ENCODE results near the gene HIRIP3.

DNA sequence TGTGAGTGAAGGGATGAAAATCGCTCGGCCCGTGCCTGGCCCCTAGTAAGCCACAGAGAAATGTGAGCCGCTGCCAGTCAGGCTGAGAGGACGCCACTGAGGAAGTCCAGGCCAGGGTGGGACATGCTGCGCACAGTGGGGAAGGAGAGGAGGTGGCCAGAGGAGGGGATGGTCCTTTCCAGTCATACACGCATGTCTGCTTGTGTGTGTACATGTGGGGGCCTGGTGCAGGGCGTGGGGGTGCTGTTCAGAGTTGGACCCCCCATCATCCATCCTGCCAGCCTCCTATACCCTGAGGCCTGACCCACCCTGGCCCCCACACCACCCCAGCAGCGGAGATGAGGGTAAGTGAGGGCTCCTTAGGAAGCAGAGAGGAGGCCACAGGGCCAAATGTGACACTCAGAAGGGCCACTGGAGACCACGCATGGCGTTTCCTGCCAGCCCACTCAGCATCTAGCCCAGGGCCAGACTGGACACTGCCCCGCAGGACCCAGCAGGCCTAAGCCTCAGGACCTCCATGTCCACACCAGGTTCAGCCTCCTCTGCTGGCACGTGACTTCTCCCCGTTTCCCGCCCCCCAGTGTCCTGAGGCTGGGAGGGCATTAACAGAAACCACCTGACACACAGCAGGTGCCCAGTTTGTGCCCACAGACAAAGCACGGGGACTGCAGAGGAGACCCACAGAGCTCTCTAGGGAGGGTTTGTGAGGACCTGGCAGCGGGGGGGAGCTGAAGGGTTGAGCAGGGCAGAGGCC is 8.4 kb upstream of the HIRIP3 start:
- TF ChIP-seq RCOR1 (IDR thresholded peaks at IDR 0.05; ENCODE audit: insufficient replicate concordance, low read length) = no peak
- TF ChIP-seq CTCF (conservative IDR thresholded peaks at IDR 0.05; ENCODE audit: low read depth, low read length) = no peak
- TF ChIP-seq MAZ (IDR thresholded peaks at IDR 0.05; ENCODE audit: borderline replicate concordance, low read depth, low read length) = no peak
- TF ChIP-seq BHLHE40 (IDR thresholded peaks at IDR 0.05; ENCODE audit: low read depth, low read length) = no peak
- no peak for TF ChIP-seq POLR2A (IDR thresholded peaks at IDR 0.05; ENCODE audit: low read depth, low read length)
- no peak for TF ChIP-seq USF2 (IDR thresholded peaks at IDR 0.05; ENCODE audit: low read depth, low read length)
- TF ChIP-seq RAD21 (IDR thresholded peaks at IDR 0.05; ENCODE audit: low read length) = no peak
- TF ChIP-seq CEBPB (IDR thresholded peaks at IDR 0.05; ENCODE audit: low read depth, low read length) = no peak
- TF ChIP-seq, protein P1, sequence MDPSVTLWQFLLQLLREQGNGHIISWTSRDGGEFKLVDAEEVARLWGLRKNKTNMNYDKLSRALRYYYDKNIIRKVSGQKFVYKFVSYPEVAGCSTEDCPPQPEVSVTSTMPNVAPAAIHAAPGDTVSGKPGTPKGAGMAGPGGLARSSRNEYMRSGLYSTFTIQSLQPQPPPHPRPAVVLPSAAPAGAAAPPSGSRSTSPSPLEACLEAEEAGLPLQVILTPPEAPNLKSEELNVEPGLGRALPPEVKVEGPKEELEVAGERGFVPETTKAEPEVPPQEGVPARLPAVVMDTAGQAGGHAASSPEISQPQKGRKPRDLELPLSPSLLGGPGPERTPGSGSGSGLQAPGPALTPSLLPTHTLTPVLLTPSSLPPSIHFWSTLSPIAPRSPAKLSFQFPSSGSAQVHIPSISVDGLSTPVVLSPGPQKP (IDR thresholded peaks at IDR 0.05; ENCODE audit: borderline replicate concordance, low read depth, low read length) = no peak
